Bronchus fibroblast of lung (primary cell): ENCODE measurements around the gene KAZALD1. TPM values are rescaled to one million over a fixed set of nuclear protein-coding genes. Genes with fewer than 3 reads are reported as not detected.

Experiments
- total RNA-seq: library from RNA; depleted of rRNA; stranded (reverse); fragments of >200 nt; gene quantifications from 2 replicates; pipeline ENCODE4 v1.2.3, GENCODE V29; 2015

KAZALD1 gene
- total RNA-seq, result 11.0 and 11.8 TPM in 2 replicates

GRCh38 chr10:101061624-101062231 is at the start of gene KAZALD1:
Gene KAZALD1, plus strand, starts transcription at chr10:101061989. Its CDS starts 604 bp downstream, at chr10:101062593.

GRCh38 chr10:101031128-101031795 is 30.5 kb upstream of the KAZALD1 start, which contains the start of the genes PDZD7 and SFXN3:
Gene PDZD7, minus strand, starts transcription at chr10:101031129. Its CDS starts 910 bp downstream, at chr10:101030219.
Gene SFXN3, plus strand, starts transcription at chr10:101031234. Its CDS starts 3,461 bp downstream, at chr10:101034695.

Other genes starting within 250 kb of the KAZALD1 start
- 19.0 and 23.7 TPM in 2 replicates for gene SLF2, start 149.0 kb upstream of the KAZALD1 start, total RNA-seq
- 2.1 and 2.2 TPM in 2 replicates for gene SEMA4G, start 92.5 kb upstream of the KAZALD1 start, total RNA-seq
- gene MRPL43, start 74.5 kb upstream of the KAZALD1 start, total RNA-seq, result 132 and 137 TPM in 2 replicates
- 5.4 and 5.9 TPM in 2 replicates for gene TWNK, start 74.4 kb upstream of the KAZALD1 start, total RNA-seq
- 71.8 and 76.2 TPM in 2 replicates for gene LZTS2, start 62.2 kb upstream of the KAZALD1 start, total RNA-seq
- gene PDZD7, start 30.9 kb upstream of the KAZALD1 start, total RNA-seq, result 0.84 and 1.0 TPM in 2 replicates
- 31.1 and 38.2 TPM in 2 replicates for gene SFXN3, start 30.8 kb upstream of the KAZALD1 start, total RNA-seq
- gene TLX1, start 69.3 kb downstream of the KAZALD1 start, total RNA-seq, result not detected in 2 replicates
- under 0.01 TPM in 1 of 2 replicates, not detected in the other for gene LBX1, start 167.5 kb downstream of the KAZALD1 start, total RNA-seq